ENCODE data around the gene LSM4. TPM values are rescaled to one million over a fixed set of nuclear protein-coding genes. Genes with fewer than 3 reads are reported as not detected.

LSM4 gene
- total and polyA plus RNA-seq, 10 donors: 55.8 to 192 (median 80.2) TPM

- Histone ChIP-seq H3K4me3 (no peak overlapping the region), H3K4me1 (peaks cover 10 to 60% (median 25%) of the 10 kb centered on the region in 6 donors), H3K27ac (peak overlapping the region in 2 of 8 donors; percentile 61 to 75), H3K9me3 (no peaks in the 10 kb centered on the region), H3K36me3 (peaks cover 0 to 13% (median 2%) of the 10 kb centered on the region in 6 donors), H3K27me3 (replicated peaks in 1 of 7) (no peaks in the 10 kb centered on the region)
- no peak for DNase-seq
- WGBS, 5 donors: 82 to 90% (median 82%) methylated on average over 9 of the region's 9 CpGs
- TF ChIP-seq POLR2AphosphoS5 (IDR thresholded peaks at IDR 0.05) (no peak), CTCF (IDR thresholded peaks at IDR 0.05 in 8 of 11, conservative IDR thresholded peaks at IDR 0.05 in 3 of 11) (no peak), POLR2A (IDR thresholded peaks at IDR 0.05) (no peak)
- intact Hi-C loops (cut with DNase I; ENCODE audit: low total_unique reads): no loop called here
These were observed 15.7 kb upstream of the LSM4 start for GRCh38 chr19:18338541-18338940.

GRCh38 chr19:18336121-18336520 is 13.2 kb upstream of the LSM4 start:
- Histone ChIP-seq H3K36me3 (no peaks in the 10 kb centered on the region), H3K4me3 (no peak overlapping the region), H3K27me3 (replicated peaks in 1 of 7) (no peaks in the 10 kb centered on the region), H3K27ac (no peak overlapping the region), H3K9me3 (no peaks in the 10 kb centered on the region), H3K4me1 (peaks cover 7 to 36% (median 12%) of the 10 kb centered on the region in 6 donors)
- intact Hi-C loops (cut with DNase I; ENCODE audit: low total_unique reads): no loop called here
- no peak for DNase-seq
- TF ChIP-seq POLR2A (IDR thresholded peaks at IDR 0.05) (no peak), CTCF (IDR thresholded peaks at IDR 0.05 in 8 of 11, conservative IDR thresholded peaks at IDR 0.05 in 3 of 11) (no peak), POLR2AphosphoS5 (IDR thresholded peaks at IDR 0.05) (no peak)
- WGBS, 5 donors: 51 to 78% (median 70%) methylated on average over 7 of the region's 7 CpGs

- Histone ChIP-seq H3K27ac (no peak overlapping the region), H3K4me3 (no peak overlapping the region), H3K4me1 (peaks cover 5 to 27% (median 8%) of the 10 kb centered on the region in 6 donors), H3K36me3 (no peaks in the 10 kb centered on the region), H3K27me3 (replicated peaks in 1 of 7) (no peaks in the 10 kb centered on the region), H3K9me3 (no peaks in the 10 kb centered on the region)
- WGBS, 5 donors: 77 to 95% (median 84%) methylated on average over 6 of the region's 6 CpGs
- intact Hi-C loops (cut with DNase I; ENCODE audit: low total_unique reads): no loop called here
- no peak for TF ChIP-seq CTCF (IDR thresholded peaks at IDR 0.05 in 8 of 11, conservative IDR thresholded peaks at IDR 0.05 in 3 of 11)
- DNase-seq: no peak
These were observed 10.8 kb upstream of the LSM4 start for GRCh38 chr19:18333680-18334079.

- WGBS, 5 donors: 79 to 89% (median 87%) methylated on average over 10 to 15 of the region's 15 CpGs
- Histone ChIP-seq H3K9me3 (no peaks in the 10 kb centered on the region), H3K27ac (no peak overlapping the region), H3K4me1 (peaks cover 7 to 28% (median 13%) of the 10 kb centered on the region in 6 donors), H3K4me3 (no peak overlapping the region), H3K36me3 (no peaks in the 10 kb centered on the region), H3K27me3 (replicated peaks in 1 of 7) (no peaks in the 10 kb centered on the region)
- TF ChIP-seq CTCF (IDR thresholded peaks at IDR 0.05 in 8 of 11, conservative IDR thresholded peaks at IDR 0.05 in 3 of 11) (no peak), POLR2AphosphoS5 (IDR thresholded peaks at IDR 0.05) (no peak)
- intact Hi-C loops (cut with DNase I; ENCODE audit: low total_unique reads): no loop called here
- DNase-seq: no peak
These were observed 10.1 kb upstream of the LSM4 start for GRCh38 chr19:18332917-18333530.
